H1 (cell line): ENCODE measurements around the gene KCNC3. TPM values are rescaled to one million over a fixed set of nuclear protein-coding genes. Genes with fewer than 3 reads are reported as not detected.
A peak's percentile ranks its signal among the peaks of the same experiment; 100 is the strongest.

Experiments used
- CTCF ChIA-PET: fragments of 300-600 bp; sonication (Branson Sonifier 250); formaldehyde crosslinking; loops from one replicate; lab custom pipeline; 2021; ENCODE audit not compliant: partially characterized antibody; lab: Charles Lee
- POLR2A ChIA-PET: fragments of 300-600 bp; sonication (Branson Sonifier 250); formaldehyde crosslinking; loops from one replicate; lab custom pipeline; 2021; ENCODE audit warnings: inconsistent platforms; ENCODE audit not compliant: partially characterized antibody; lab: Charles Lee
- DNase-seq, 2 experiments: peaks; one replicate each; pipeline versions ENCODE4 v3.0.0 to v3.0.0-alpha.2; 2010 to 2022; ENCODE audit warnings: low spot score in 2 of 2, low read depth in 1 of 2, mixed read lengths in 1 of 2
- FAIRE-seq: peaks from 2 replicates; lab custom pipeline; 2011; peaks lifted over from hg19 to GRCh38; lab: Jason Lieb, UNC
- H2AFZ ChIP-seq: 2 replicates; pipeline ENCODE4 v1.8.1; 2012; ENCODE audit warnings: low read length, inconsistent platforms
- H2AK5ac ChIP-seq: 2 replicates; pipeline ENCODE4 v1.6.1; 2013; ENCODE audit warnings: low read depth, low read length
- H2BK120ac ChIP-seq: replicated peaks from 2 replicates; pipeline ENCODE3; 2013; ENCODE audit warnings: low read depth, low read length, inconsistent platforms
- H2BK12ac ChIP-seq: 2 replicates; pipeline ENCODE4 v1.6.1; 2013; ENCODE audit warnings: low read depth, low read length
- H2BK15ac ChIP-seq: 2 replicates; pipeline ENCODE4 v1.6.1; 2013; ENCODE audit warnings: low read length
- H2BK20ac ChIP-seq: 2 replicates; pipeline ENCODE4 v1.6.1; 2013; ENCODE audit warnings: low read length
- H2BK5ac ChIP-seq: 2 replicates; pipeline ENCODE4 v1.6.1; 2013; ENCODE audit warnings: low read depth, low read length
- H3K14ac ChIP-seq: 2 replicates; pipeline ENCODE4 v1.6.1; 2013; ENCODE audit warnings: inconsistent platforms; ENCODE audit not compliant: insufficient read length
- H3K18ac ChIP-seq: 2 replicates; pipeline ENCODE4 v1.6.1; 2013; ENCODE audit warnings: low read length; ENCODE audit errors: extremely low read depth
- H3K23ac ChIP-seq: 2 replicates; pipeline ENCODE4 v1.6.1; 2013; ENCODE audit warnings: inconsistent platforms; ENCODE audit not compliant: insufficient read length
- H3K23me2 ChIP-seq: 2 replicates; pipeline ENCODE4 v1.6.1; 2013; ENCODE audit warnings: low read depth, low read length
- H3K27ac ChIP-seq: 2 replicates; pipeline ENCODE4 v1.6.1; 2011; ENCODE audit warnings: low read depth, low read length, inconsistent platforms
- H3K27me3 ChIP-seq, 4 experiments: replicated peaks in 1 of 4; 1 replicate in 1 of 4; 2 replicates in 3 of 4; pipeline versions ENCODE4 v1.6.1 to v1.8.1; 2011 to 2013; ENCODE audit warnings: low read length in 3 of 4, mild to moderate bottlenecking in 3 of 4, inconsistent platforms in 2 of 4, mixed read lengths in 2 of 4, moderate library complexity in 1 of 4; ENCODE audit not compliant: control insufficient read depth in 3 of 4, insufficient read depth in 3 of 4; ENCODE audit errors: extremely low read depth in 1 of 4
- H3K36me3 ChIP-seq, 4 experiments: 2 replicates each; pipeline versions ENCODE4 v1.6.1 to v1.8.1; 2011 to 2013; ENCODE audit warnings: mild to moderate bottlenecking in 4 of 4, low read length in 3 of 4, moderate library complexity in 2 of 4, control low read depth in 1 of 4, inconsistent platforms in 1 of 4; ENCODE audit not compliant: insufficient read depth in 4 of 4, control insufficient read depth in 2 of 4
- H3K4ac ChIP-seq: replicated peaks from 2 replicates; pipeline ENCODE3; 2013; ENCODE audit warnings: low read length, low read depth, mixed read lengths, inconsistent platforms; ENCODE audit not compliant: insufficient read length
- H3K4me1 ChIP-seq, 4 experiments: replicated peaks in 1 of 4; 1 replicate in 1 of 4; 2 replicates in 3 of 4; pipeline versions ENCODE4 v1.6.1 to v1.8.1; 2011 to 2013; ENCODE audit warnings: low read length in 3 of 4, inconsistent platforms in 2 of 4, mixed read lengths in 1 of 4; ENCODE audit not compliant: insufficient read depth in 4 of 4, control insufficient read depth in 3 of 4
- H3K4me2 ChIP-seq, 2 experiments: 2 replicates each; pipeline versions ENCODE4 v1.6.1 to v1.8.1; 2011 to 2013; ENCODE audit warnings: low read depth in 2 of 2, low read length in 2 of 2, control low read depth in 1 of 2, inconsistent platforms in 1 of 2, mild to moderate bottlenecking in 1 of 2; ENCODE audit not compliant: insufficient read depth in 1 of 2
- H3K4me3 ChIP-seq, 4 experiments: fragments of 200-600, 300-600 bp in 1 of 4; sonication (generic), shearing (Covaris generic), sonication (Bioruptor Twin) in 1 of 4; 2 replicates each; pipeline versions ENCODE4 v1.5.1 to v1.8.1; 2011 to 2016; ENCODE audit warnings: low read length in 4 of 4, low read depth in 3 of 4, control low read depth in 2 of 4, inconsistent platforms in 2 of 4, mild to moderate bottlenecking in 2 of 4, mixed read lengths in 1 of 4, moderate library complexity in 1 of 4; ENCODE audit not compliant: insufficient read depth in 2 of 4; ENCODE audit errors: extremely low read depth in 1 of 4
- H3K56ac ChIP-seq: replicated peaks from 2 replicates; pipeline ENCODE3; 2013; ENCODE audit warnings: low read depth, mild to moderate bottlenecking, mixed read lengths, low read length, inconsistent platforms; ENCODE audit not compliant: insufficient read length
- H3K79me1 ChIP-seq: 2 replicates; pipeline ENCODE4 v1.6.1; 2013; ENCODE audit warnings: low read depth, low read length, control low read depth
- H3K79me2 ChIP-seq, 2 experiments: 2 replicates each; pipeline versions ENCODE4 v1.6.1 to v1.8.1; 2012 to 2013; ENCODE audit warnings: low read length in 2 of 2, mild to moderate bottlenecking in 2 of 2, inconsistent platforms in 1 of 2; ENCODE audit not compliant: insufficient read depth in 2 of 2, control insufficient read depth in 1 of 2
- H3K9ac ChIP-seq, 4 experiments: replicated peaks in 1 of 4; 1 replicate in 1 of 4; 2 replicates in 3 of 4; pipeline versions ENCODE4 v1.6.1 to v1.8.1; 2011 to 2013; ENCODE audit warnings: low read depth in 3 of 4, low read length in 3 of 4, control low read depth in 2 of 4, mild to moderate bottlenecking in 2 of 4, moderate library complexity in 2 of 4, inconsistent platforms in 1 of 4; ENCODE audit errors: extremely low read depth in 1 of 4
- H3K9me3 ChIP-seq, 2 experiments: 2 replicates each; pipeline versions ENCODE4 v1.6.1 to v1.8.1; 2012 to 2013; ENCODE audit warnings: mild to moderate bottlenecking in 2 of 2, moderate library complexity in 2 of 2, control low read depth in 1 of 2, inconsistent platforms in 1 of 2, low read depth in 1 of 2, low read length in 1 of 2, mixed read lengths in 1 of 2; ENCODE audit not compliant: insufficient read depth in 2 of 2
- H4K20me1 ChIP-seq, 2 experiments: replicated peaks in 1 of 2; 2 replicates each; pipeline versions ENCODE3 to v1.8.1; 2011 to 2013; ENCODE audit warnings: inconsistent platforms in 2 of 2, low read length in 2 of 2, mild to moderate bottlenecking in 1 of 2; ENCODE audit not compliant: insufficient read depth in 2 of 2, control insufficient read depth in 1 of 2
- H4K5ac ChIP-seq: 2 replicates; pipeline ENCODE4 v1.6.1; 2013; ENCODE audit warnings: low read length, low read depth, mixed read lengths, inconsistent platforms; ENCODE audit not compliant: insufficient read length
- H4K8ac ChIP-seq: 2 replicates; pipeline ENCODE4 v1.8.0; 2013; ENCODE audit warnings: mild to moderate bottlenecking, moderate library complexity, low read length, inconsistent platforms; ENCODE audit not compliant: insufficient read depth; ENCODE audit errors: extremely low read depth
- H4K91ac ChIP-seq: replicated peaks from 2 replicates; pipeline ENCODE3; 2013; ENCODE audit warnings: low read length, mixed read lengths, inconsistent platforms; ENCODE audit not compliant: insufficient read length
- CBX5 ChIP-seq: fragments of 300-800, 300-1000 bp; sonication (generic); IDR thresholded peaks from 2 replicates; pipeline ENCODE4 v1.7.1; 2016; ENCODE audit warnings: antibody characterized with exemption, low read length, low read depth
- CBX8 ChIP-seq: fragments of 300-800, 300-1000 bp; sonication (generic); IDR thresholded peaks from 2 replicates; pipeline ENCODE4 v1.7.1; 2016; ENCODE audit warnings: low read depth, low read length, borderline replicate concordance
- CHD2 ChIP-seq: IDR thresholded peaks from 2 replicates; pipeline ENCODE4 v1.6.1; 2012; ENCODE audit warnings: low read length, improper control_type of control experiment
- POLR2AphosphoS5 ChIP-seq: IDR thresholded peaks from 2 replicates; pipeline ENCODE4 v1.6.1; 2011; ENCODE audit warnings: low read depth, low read length
- RNF2 ChIP-seq: fragments of 200-900, 300-1000 bp; sonication (generic); IDR thresholded peaks from 2 replicates; pipeline ENCODE4 v1.7.1; 2016; ENCODE audit warnings: borderline replicate concordance, low read depth, mild to moderate bottlenecking, antibody characterized with exemption, low read length; ENCODE audit not compliant: poor library complexity, severe bottlenecking; ENCODE audit errors: missing control alignments
- SIN3A ChIP-seq, 2 experiments: IDR thresholded peaks in 1 of 2; conservative IDR thresholded peaks in 1 of 2; 2 replicates each; pipeline ENCODE4 v1.6.1; 2011 to 2012; ENCODE audit warnings: low read length in 2 of 2, improper control_type of control experiment in 1 of 2, low read depth in 1 of 2, mild to moderate bottlenecking in 1 of 2
- SRF ChIP-seq: IDR thresholded peaks from 2 replicates; pipeline ENCODE4 v1.6.1; 2011; ENCODE audit warnings: mild to moderate bottlenecking, low read depth, low read length, moderate library complexity
- TAF1 ChIP-seq: IDR thresholded peaks from 2 replicates; pipeline ENCODE4 v1.6.1; 2011; ENCODE audit warnings: mild to moderate bottlenecking, low read depth, low read length
- WGBS, 2 experiments: shearing (Covaris generic) in 1 of 2; methylation state at CpG; one replicate each; pipeline versions ENCODE4 v1.1.6 to v1.1.7; 2013 to 2015; ENCODE audit warnings: low lambda C conversion rate in 2 of 2, mixed read lengths in 2 of 2, inconsistent platforms in 1 of 2, low coverage in 1 of 2, missing lambda C conversion rate in 1 of 2; ENCODE audit not compliant: insufficient replicate concordance in 2 of 2, insufficient coverage in 1 of 2, insufficient read length in 1 of 2; ENCODE audit errors: extremely low coverage in 1 of 2, missing lambda C conversion rate in 1 of 2; 5-methylcytosine and 5-hydroxymethylcytosine counted together
- polyA plus RNA-seq, 7 experiments: library from polyadenylated mRNA; depleted of rRNA in 3 of 7; stranded (reverse) in 5 of 7; unstranded in 2 of 7; fragments of >200 nt in 5 of 7; fragments of 200-250 nt in 2 of 7; gene quantifications; 1 replicate in 5 of 7; 2 replicates in 1 of 7; 4 replicates in 1 of 7; pipeline versions ENCODE4 v1.2.1 to v1.2.3, GENCODE V29; 2011 to 2013; ENCODE audit warnings: missing spikeins in 2 of 7, mixed read lengths in 2 of 7
- total RNA-seq: library from RNA; stranded (reverse); fragmentation: NEBNext Ultra II Directional; extraction: Animal tissue kit (Norgen Biotek cat#: 25700); gene quantifications from 2 replicates; pipeline ENCODE4 v1.2.1, GENCODE V29; 2021
- TF ChIP-seq, protein P1 (sequence below): IDR thresholded peaks from 2 replicates; pipeline ENCODE4 v1.6.1; 2012; ENCODE audit warnings: inconsistent platforms

Gene KCNC3
- total and polyA plus RNA-seq, 2 of the 8 experiments (the other 6 are each of a cell fraction or from before 2014, with no cell fraction given): 3.9 to 7.2 TPM

DNA sequence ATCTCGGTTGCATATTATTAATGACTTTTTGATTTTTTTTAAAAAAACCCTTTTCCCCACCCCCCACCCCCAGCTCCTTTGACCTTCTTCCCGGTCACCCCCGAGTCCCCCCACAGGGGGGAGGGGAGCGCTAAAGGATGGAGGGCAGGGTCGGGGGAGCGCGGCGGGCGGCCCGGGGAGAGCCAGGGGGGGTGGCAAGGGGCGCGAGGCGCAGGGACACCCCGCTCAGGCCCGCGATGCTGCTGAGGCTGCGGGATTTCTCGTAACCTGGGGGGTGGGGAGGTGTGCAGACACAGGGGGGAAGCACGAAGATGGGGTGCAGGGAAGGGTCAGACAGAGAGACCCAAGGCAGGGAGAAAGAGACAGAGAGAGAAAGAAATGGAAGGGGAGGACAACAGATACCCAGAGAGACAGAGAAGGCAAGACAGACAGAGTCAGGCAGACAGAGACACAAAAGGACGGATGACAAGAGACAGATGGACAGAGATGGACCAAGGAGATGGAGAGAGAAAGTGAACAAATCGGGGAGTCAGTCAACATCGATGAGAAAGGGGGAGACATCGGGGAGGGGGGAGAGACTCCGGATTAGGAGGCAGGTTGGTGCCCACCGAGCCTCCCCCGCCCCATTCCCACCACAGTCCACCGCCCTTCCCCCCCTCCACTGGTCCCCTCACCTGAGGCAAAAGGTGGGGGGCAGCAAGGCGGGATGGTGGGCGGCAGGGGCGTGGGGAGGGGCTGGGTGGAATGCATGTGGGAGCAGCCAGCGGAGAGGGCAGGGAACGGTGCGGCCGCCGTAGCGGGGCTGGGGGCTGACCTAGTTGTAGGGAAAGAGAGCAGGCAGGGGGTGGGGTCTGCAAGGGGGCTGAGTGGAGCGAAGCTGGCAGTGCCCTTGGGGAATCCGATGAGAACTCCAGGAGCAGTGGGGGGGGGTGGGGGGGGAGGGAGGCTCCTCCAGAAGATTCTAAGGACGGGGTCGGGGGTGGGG lies 14.2 kb downstream of the KCNC3 start:
- no peak for FAIRE-seq
- H4K91ac ChIP-seq: peak overlapping the region; percentile 88
- TF ChIP-seq TAF1 (no peak), SIN3A (conservative IDR thresholded peaks at IDR 0.05 in 1 of 2, IDR thresholded peaks at IDR 0.05 in 1 of 2; ENCODE audit: low read depth in 1 of 2, low read length in 2 of 2) (0 out of 4 replicates have a peak, but pooled peaks of 1 of the 2 experiments have one; percentile 17), CHD2 (0 out of 2 replicates have a peak, but pooled peaks have one; percentile 6), CBX5 (no peak), SRF (no peak), RNF2 (no peak), POLR2AphosphoS5 (no peak), CBX8 (no peak)
- TF ChIP-seq, protein P1, sequence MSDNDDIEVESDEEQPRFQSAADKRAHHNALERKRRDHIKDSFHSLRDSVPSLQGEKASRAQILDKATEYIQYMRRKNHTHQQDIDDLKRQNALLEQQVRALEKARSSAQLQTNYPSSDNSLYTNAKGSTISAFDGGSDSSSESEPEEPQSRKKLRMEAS: no peak

More for the DNA sequence above, 14.2 kb downstream of the KCNC3 start:
- H3K56ac ChIP-seq: peak overlapping the region; percentile 3
- H3K27me3 ChIP-seq: peaks cover 0 to 5% (median 1%) of the 10 kb centered on the region in 4 experiments; a peak in 2 of 7 replicates
- 0 out of 2 replicates have a peak overlapping the region, but pooled peaks have one; percentile 40 for H2BK20ac ChIP-seq
- peak overlapping the region; percentile 52 to 88 (median 68) for H3K4me3 ChIP-seq
- peak overlapping the region; percentile 48; the same call in 1 of the 2 replicates for H2BK15ac ChIP-seq
- peaks cover 0 to 6% (median 0%) of the 10 kb centered on the region in 4 experiments; a peak in 1 of 8 replicates for H3K36me3 ChIP-seq
- peak overlapping the region; percentile 87 for H4K5ac ChIP-seq
- no peak overlapping the region for H2AFZ ChIP-seq
- peak overlapping the region in 1 of 4 experiments; percentile 91; a peak in 4 of 7 replicates for H3K9ac ChIP-seq
- H3K79me2 ChIP-seq: no peaks in the 10 kb centered on the region
- H2AK5ac ChIP-seq: peak overlapping the region; percentile 86; the same call in 1 of the 2 replicates
- H3K79me1 ChIP-seq: no peaks in the 10 kb centered on the region
- peak overlapping the region; percentile 22 for H3K4ac ChIP-seq
- H4K20me1 ChIP-seq: peaks cover 0 to 1% of the 10 kb centered on the region in 2 experiments
- CTCF ChIA-PET: interaction anchor here (1.0 to 2.3 kb wide), 13 partner anchors 10 to 164 kb away, joined by 3 to 10 read pairs (median 5); partner anchors contain the start of gene KCNC3
- H3K27ac ChIP-seq: peak overlapping the region; percentile 57
- H3K23me2 ChIP-seq: peaks cover 22% of the 10 kb centered on the region
- peak overlapping the region; percentile 80 for H3K18ac ChIP-seq
- H3K14ac ChIP-seq: no peak overlapping the region
- peak overlapping the region; percentile 8 for H2BK120ac ChIP-seq
- H2BK5ac ChIP-seq: peak overlapping the region; percentile 71
- POLR2A ChIA-PET: interaction anchor here (0.6 to 4.6 kb wide), 16 partner anchors 8 to 490 kb away, joined by 3 to 46 read pairs (median 4); partner anchors contain the start of gene KCNC3
- H2BK12ac ChIP-seq: peak overlapping the region; percentile 89
- peaks cover 5 to 14% (median 9%) of the 10 kb centered on the region in 4 experiments for H3K4me1 ChIP-seq
- peak in 1 of 2 experiments; percentile 77 for DNase-seq
- H3K23ac ChIP-seq: no peak overlapping the region
- no peaks in the 10 kb centered on the region for H3K9me3 ChIP-seq
- 4% methylated on average over 10 of the region's 40 CpGs; no CpG with 5 or more reads in 1 of the 2 experiments for WGBS, 2 experiments
- no peak overlapping the region; the same call in 1 of the 2 replicates for H4K8ac ChIP-seq
- peak overlapping the region; percentile 88 to 98 for H3K4me2 ChIP-seq
